Umbilical cord (tissue), 2 donors: ENCODE results near the gene STK32A. TPM values are rescaled to one million over a fixed set of nuclear protein-coding genes. Genes with fewer than 3 reads are reported as not detected.

Experiments used
- DNase-seq: peaks from one replicate; pipeline ENCODE4 v3.0.0-alpha.2; 2015; ENCODE audit warnings: low spot score
- total RNA-seq: library from RNA; depleted of rRNA; stranded (reverse); fragments of >200 nt; gene quantifications from one replicate; pipeline ENCODE4 v1.2.3, GENCODE V29; 2014; ENCODE audit warnings: low replicate concordance; ENCODE audit not compliant: insufficient read depth

STK32A gene
- total RNA-seq, 1 donor from 2014 or later = 42.1 TPM

- peak; percentile 51 for DNase-seq
These were observed 182.4 kb downstream of the STK32A start for GRCh38 chr5:147417135-147417813.

- no peak for DNase-seq
These were observed 183.8 kb downstream of the STK32A start for GRCh38 chr5:147418613-147419012.

GRCh38 chr5:147426640-147427327 is 192.0 kb downstream of the STK32A start:
- DNase-seq = no peak

- DNase-seq = no peak
These were observed 192.9 kb downstream of the STK32A start for GRCh38 chr5:147427521-147428401.

- peak; percentile 84 for DNase-seq
These were observed 195.8 kb downstream of the STK32A start for GRCh38 chr5:147430628-147431027.

- no peak for DNase-seq
These were observed 196.8 kb downstream of the STK32A start for GRCh38 chr5:147431586-147431985.

DNA sequence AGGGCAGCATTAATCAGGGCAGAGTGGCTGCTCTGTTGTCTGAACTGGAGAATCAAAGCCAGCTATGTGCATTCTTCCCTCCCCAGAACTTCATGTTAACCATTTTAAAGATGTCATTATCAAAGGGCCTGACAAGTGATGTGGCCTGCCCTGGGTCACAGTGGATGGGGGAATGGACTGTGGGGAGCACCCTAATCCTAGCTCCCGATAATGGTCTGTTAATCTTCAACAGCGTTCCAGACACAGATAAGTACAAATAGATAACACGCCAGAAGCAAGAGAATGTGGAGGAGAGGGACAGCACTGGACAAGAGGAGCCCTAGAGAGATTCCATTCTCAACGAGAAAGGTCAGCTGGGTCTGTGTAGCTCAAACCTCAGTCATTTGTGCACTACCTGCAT is 197.5 kb downstream of the STK32A start:
- DNase-seq = peak; percentile 63

- no peak for DNase-seq
These were observed 199.2 kb downstream of the STK32A start for GRCh38 chr5:147434049-147434448.

DNA sequence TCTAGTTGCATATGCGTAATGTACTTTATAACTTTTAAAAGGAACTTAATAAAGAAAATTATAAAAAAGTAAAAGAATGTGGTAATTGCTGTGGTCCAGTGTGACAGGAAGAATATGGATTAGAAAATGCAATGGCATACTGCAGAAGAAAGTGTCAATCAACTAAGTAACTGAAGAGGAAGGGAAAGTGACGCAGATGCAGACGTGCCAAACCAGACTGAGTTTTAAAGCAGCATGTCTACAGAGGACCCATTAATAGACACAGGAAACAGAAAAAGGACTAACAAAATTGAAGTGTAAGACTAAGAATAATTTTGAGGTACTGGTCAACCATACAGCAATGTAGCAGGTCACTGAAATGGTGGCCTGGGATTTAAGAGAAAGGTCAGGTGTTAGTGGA is 201.8 kb downstream of the STK32A start:
- no peak for DNase-seq

- DNase-seq = no peak
These were observed 202.4 kb downstream of the STK32A start for GRCh38 chr5:147437161-147437596.
